Measurements from ENCODE around the gene TJP1.

- TF ChIP-seq CREB5 (CRISPR knock-in tag; IDR thresholded peaks at IDR 0.05; ENCODE audit: low read depth) (no peak), ZFP30 (CRISPR knock-in tag; IDR thresholded peaks at IDR 0.05) (no peak), ESRRG (CRISPR knock-in tag; IDR thresholded peaks at IDR 0.05) (no peak), PPARA (CRISPR knock-in tag; IDR thresholded peaks at IDR 0.05; ENCODE audit: borderline replicate concordance) (no peak), SNAI2 (CRISPR knock-in tag; IDR thresholded peaks at IDR 0.05) (no peak), ZFP3 (CRISPR knock-in tag; IDR thresholded peaks at IDR 0.05) (no peak), PATZ1 (CRISPR knock-in tag; IDR thresholded peaks at IDR 0.05; ENCODE audit: borderline replicate concordance) (no peak), CSRNP3 (CRISPR knock-in tag; IDR thresholded peaks at IDR 0.05) (no peak), ARNTL (CRISPR knock-in tag; IDR thresholded peaks at IDR 0.05; ENCODE audit: borderline replicate concordance, low read depth) (no peak), OSR1 (CRISPR knock-in tag; IDR thresholded peaks at IDR 0.05) (no peak), TOX (CRISPR knock-in tag; IDR thresholded peaks at IDR 0.05; ENCODE audit: borderline replicate concordance) (no peak), ZC3H10 (CRISPR knock-in tag; IDR thresholded peaks at IDR 0.05) (no peak), POU6F1 (CRISPR knock-in tag; IDR thresholded peaks at IDR 0.05; ENCODE audit: borderline replicate concordance, low read depth) (no peak), ZNF565 (CRISPR knock-in tag; conservative IDR thresholded peaks at IDR 0.05; ENCODE audit: low read depth) (no peak)
These were observed 22.1 kb upstream of the TJP1 start for GRCh38 chr15:29844290-29844903.
